H1 (cell line): ENCODE data around the gene TTLL5. TPM values are rescaled to one million over a fixed set of nuclear protein-coding genes. Genes with fewer than 3 reads are reported as not detected.

ENCODE experiments used
- CHD7 ChIP-seq: fragments of 300-600 bp; sonication (generic); IDR thresholded peaks from 2 replicates; pipeline ENCODE4 v1.7.1; 2012; ENCODE audit warnings: low read length, moderate library complexity, mild to moderate bottlenecking, inconsistent platforms; ENCODE audit not compliant: insufficient replicate concordance
- polyA plus RNA-seq, 7 experiments: library from polyadenylated mRNA; depleted of rRNA in 3 of 7; stranded (reverse) in 5 of 7; unstranded in 2 of 7; fragments of >200 nt in 5 of 7; fragments of 200-250 nt in 2 of 7; gene quantifications; 1 replicate in 5 of 7; 2 replicates in 1 of 7; 4 replicates in 1 of 7; pipeline versions ENCODE4 v1.2.1 to v1.2.3, GENCODE V29; 2011 to 2013; ENCODE audit warnings: missing spikeins in 2 of 7, mixed read lengths in 2 of 7
- total RNA-seq: library from RNA; stranded (reverse); fragmentation: NEBNext Ultra II Directional; extraction: Animal tissue kit (Norgen Biotek cat#: 25700); gene quantifications from 2 replicates; pipeline ENCODE4 v1.2.1, GENCODE V29; 2021

TTLL5 gene
- total and polyA plus RNA-seq, 2 of the 8 experiments (the other 6 are each of a cell fraction or from before 2014, with no cell fraction given): 16.1 to 45.9 TPM

GRCh38 chr14:75702122-75702521 lies 41.1 kb downstream of the TTLL5 start (continued):
- TF ChIP-seq CHD7: no peak
- TF ChIP-seq, all 59 proteins: peak for 0
